HG03103 (cell line): Measurements from ENCODE around the gene CADPS.
"Not testable (repeated sequence)": the region's sequence is repeated elsewhere in the genome, so short reads cannot be mapped to it uniquely, and the experiment has no call there.

Experiments
- ATAC-seq: cut with Tn5 transposase; IDR thresholded peaks from one replicate; pipeline ENCODE4 v1.9.1; 2021; ENCODE audit warnings: low read depth; ENCODE audit not compliant: unreplicated experiment

The CADPS gene

DNA sequence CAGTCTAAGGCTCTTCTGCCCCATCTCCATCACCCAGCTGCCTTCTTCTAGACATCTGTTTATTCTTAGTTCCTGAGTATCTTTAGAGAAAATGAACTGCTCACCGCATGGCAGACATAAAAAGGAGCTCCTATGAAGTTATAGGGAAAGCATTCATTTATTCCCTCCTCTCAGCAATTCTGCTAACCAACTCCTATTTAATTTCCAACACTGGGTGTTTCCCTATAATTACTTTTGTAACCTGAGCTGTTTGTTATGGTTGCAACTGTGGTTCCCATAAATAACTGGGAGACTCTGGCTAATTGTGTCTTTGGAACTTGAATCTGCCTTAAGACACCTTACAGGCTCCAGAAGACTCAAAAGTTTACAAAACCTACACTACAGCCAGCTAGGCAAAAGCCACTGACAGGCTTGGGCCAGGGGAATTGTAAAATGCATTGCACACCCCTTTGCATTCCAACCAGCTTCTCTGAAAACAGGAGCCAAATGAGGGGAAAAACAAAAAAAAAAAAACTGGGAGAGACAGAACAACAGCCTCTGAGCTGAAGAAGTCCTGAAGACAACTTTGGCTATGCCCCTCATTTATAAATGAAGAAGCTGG lies 270.4 kb downstream of the CADPS start:
- ATAC-seq, result no peak

DNA sequence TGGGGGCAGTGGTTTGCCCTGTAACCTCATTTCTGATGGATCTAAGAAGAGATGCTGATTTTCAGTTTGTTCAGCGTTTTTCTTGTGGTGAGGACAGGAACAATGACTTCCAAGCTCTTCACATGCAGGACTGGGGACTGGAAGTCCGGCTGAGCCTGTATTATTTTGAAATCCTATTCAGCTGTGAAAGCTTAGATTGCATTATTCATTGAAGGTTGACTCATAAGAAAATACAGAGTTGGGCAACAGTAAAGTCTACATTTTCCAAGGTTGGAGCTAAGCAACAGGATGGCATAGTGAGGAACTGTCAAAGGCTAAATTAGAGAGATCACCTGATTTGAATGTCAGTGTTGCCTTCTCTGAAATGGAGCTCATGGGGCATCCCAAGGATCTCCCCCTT lies 270.9 kb downstream of the CADPS start:
- ATAC-seq, result no peak

DNA sequence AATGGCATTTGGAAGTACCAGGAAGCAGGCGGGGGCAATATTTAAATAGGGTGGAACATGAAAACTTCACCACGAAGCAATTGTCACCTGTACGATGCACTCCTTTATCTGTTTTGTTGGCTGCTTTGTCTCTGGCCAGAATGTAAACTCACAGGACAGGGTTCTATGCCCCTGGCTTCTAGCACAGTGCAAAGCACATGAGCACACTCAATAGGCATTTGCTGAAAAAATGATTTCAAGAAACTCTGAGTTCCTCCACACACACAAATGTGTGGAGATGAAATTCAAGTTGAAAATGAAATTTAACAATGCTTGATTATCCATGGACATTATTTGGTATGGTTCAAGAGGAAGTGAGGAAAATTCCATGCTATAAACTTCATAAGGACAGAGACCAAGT lies 272.2 kb downstream of the CADPS start:
- ATAC-seq, result no peak

DNA sequence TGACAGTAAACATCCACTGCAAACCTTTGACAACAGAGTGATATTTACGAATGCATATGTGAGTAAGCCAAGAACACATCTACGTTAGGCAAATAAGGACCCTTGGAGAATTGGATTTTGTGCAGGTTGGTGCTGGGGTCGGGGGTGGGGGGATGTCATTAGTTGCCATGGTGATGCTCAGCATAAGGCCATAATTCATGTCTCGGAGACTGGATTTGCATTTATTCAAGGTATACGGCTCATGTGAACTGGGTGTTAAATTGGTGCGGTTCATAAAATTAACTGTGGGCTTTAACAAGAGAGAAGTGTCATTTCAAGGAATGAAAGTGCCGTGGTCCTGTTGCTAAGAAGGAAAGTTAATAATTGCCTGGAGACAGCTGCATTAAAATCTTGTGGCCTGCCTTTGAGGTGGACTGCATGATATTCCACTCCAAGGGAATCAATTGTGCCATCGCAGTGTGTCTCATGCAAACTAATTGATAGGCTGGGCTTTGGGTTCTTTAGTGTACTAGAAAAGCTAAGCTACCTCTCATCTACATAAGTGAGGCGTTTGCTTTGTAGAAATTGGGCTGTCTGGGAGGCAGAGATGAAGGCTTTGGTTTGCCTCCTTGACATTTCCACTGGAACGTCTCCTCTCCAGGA lies 273.0 kb downstream of the CADPS start:
- ATAC-seq, result no peak

DNA sequence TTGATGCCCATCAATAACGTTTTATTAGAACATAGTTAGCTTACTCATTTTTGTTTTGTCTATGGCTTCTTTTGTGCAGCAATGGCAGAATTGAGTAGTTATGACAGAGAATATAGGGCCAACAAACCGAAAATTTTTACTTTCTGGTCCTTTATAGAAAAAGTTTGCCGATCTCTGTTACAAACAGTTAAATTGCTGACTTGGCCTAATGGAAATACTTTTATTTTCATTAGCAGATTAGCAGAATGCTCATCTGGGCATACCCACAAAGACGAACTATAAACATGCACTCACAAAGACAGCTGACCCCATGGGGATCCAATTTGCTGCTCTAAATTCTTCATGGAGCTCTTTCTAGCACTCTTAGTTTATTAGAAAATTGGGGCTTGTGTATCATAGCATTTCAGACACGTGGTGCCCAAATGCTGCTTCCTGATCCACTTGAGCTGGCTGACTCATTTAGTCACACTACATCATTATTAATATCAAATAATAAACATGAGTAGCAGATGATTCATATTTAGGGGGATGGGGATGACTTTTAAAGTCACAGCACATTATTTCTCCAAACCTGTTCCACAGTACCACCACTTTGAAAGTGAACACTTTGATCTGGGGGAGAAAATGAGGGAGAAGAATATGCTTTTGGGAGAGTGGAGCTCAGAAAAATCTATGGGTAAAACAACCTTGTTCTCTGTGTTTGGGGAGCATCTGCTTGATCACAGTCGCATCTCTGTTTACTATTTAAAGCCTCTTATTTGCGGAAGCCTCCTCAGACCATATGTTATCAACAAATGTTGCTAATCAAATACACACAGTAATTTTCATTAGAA lies 273.8 kb downstream of the CADPS start:
- no peak for ATAC-seq

DNA sequence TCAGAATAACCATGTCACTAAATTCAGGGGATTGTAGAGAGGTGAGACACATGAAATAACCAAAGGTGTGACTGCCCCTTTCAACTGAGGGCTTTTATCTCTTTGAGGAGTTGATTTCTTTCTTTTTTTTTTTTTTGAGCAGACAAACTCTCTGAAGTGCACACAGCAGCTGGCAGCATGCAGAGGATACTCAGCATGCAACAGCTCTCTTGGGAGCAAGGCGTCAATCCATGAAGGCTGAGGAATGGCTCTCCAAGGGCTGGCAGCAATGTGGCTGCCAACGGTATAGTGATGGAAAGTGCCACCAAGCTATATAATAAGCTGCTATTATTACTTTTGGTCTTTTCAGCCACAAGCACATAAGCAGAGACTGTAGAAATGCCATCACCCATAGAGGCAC lies 275.2 kb downstream of the CADPS start:
- ATAC-seq, result no peak

DNA sequence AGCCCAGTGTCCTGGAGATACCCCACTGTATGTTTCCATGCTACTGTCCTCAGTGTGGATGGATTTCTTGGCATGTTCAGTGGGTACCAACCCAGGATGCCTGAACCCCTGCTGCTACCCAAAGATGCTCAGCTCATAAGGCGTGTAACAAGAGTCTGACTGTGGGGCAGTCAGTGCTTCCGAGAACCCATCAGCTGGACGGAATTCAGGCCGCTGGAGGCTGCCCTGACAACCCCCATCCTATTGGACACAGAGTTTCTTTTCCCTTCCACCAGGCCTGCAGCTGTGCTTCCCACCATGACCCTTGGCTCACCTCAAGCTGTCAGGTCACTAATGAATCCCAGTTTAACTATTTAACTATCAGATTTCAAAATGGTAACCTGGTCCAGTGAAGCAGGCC lies 277.7 kb downstream of the CADPS start:
- no peak for ATAC-seq

DNA sequence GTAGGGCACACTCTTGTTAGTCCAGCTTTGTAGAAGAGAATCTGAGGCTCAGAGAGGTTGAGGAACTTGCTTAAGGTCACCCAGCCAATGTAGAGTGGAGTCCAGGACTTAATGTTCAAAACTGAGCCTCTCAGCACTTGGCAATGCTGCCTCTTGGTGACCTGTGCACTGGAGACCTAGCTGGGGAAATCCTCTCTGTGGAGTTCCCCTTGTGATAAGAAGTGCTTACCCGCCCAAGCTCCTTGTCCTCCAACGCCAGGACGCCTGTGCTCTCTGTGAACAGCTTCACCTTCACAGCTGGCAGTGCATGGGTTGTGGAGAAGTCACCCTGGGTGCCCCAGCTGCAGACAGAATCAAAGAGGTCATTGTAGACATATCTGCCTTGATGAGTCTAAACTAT lies 282.8 kb downstream of the CADPS start:
- ATAC-seq, result no peak

DNA sequence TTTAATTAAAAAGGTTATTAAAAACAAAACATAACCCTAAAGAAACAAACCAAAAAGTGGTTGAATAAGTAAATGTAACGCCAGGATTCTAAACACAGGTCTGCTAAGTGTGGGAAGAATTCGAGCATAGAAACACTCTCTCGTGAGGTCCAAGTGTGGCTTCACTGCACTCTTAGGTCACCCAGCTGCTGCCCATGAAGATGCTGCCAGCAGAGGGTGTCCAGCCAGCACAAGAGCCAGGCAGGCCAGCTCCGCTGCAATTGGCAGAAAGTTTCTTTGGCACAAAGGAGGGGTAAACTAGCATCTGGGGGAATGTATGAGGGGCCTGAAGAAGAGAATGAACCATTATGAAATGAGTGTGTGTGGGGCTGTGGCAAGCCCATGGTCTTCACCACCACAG lies 286.1 kb downstream of the CADPS start:
- no peak for ATAC-seq

DNA sequence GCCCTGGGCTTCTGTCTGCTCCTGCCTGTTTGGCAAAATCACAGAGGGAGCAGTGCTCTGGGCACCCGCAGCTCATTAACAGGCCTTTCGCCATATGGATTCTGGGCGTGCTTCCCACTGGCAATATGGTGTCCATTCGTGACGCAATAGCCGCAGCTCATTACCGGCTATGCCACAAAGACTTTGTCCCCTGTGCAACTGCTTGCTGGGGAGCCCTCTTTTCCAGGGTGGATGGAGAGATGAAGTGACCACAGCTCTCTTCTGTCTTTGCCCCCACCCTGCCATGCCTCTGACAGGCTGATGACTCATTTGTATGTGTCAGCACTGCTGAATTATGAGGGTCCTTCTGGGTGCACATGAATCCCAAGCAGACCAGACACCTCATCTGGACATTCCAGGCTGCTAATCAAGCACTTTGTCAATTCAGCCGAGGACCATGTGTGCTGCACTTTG lies 287.6 kb downstream of the CADPS start:
- ATAC-seq, result no peak

DNA sequence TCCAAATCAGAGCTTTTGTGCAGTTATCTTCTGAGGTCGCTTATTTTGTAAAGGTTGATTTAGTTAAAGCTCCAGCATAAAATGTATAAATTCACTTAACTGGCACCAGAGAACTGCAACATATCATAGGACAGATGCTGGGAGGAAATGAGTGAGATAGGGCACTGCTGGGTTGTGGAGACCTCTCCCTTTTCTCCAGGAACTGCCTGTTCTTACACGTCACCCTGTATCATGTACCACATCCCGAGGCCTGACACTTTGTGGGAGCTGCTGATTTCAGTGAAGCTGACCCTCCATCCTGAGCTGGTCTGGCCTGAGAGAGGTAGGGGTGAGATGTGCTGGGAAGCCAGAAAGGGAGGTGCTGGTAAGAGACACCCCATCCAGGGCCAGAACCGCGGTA lies 288.0 kb downstream of the CADPS start:
- ATAC-seq, result no peak

DNA sequence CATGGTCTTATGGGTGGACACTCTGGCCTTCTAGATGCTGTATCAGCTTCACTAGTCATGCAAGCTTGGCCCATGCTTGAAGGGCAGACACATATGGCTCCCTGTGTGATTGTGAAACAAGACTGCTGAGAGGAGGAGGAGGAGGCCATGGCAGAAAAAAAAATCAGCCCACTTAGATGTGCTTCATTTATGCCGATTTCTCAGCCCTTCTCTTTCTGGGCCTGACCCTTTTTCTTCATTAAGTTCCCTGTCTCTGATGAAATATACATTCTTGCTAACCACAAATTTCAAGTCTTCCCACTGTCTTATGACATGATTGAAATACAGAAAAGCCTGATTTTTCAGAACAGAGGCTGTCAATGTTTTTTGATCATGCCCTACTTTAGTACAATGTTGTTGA lies 288.9 kb downstream of the CADPS start:
- no peak for ATAC-seq

DNA sequence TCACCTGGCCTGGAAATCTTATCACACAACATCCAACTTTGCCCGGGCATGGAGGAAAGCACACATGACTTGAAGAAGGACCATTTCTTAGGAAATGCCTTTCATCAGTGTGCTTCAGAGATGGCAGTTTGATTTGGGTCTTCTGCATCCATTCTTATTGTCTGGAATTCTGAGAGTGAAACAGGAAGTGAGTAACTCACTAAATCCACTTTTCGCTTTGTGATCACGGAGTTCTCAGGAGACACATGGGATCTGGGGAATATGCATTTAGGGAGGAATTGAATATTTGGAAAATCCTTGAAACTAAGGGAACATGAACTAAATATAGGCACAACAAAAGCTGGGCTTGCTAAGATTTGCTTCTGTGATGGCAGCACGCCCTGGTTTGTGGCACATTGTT lies 289.4 kb downstream of the CADPS start:
- no peak for ATAC-seq

DNA sequence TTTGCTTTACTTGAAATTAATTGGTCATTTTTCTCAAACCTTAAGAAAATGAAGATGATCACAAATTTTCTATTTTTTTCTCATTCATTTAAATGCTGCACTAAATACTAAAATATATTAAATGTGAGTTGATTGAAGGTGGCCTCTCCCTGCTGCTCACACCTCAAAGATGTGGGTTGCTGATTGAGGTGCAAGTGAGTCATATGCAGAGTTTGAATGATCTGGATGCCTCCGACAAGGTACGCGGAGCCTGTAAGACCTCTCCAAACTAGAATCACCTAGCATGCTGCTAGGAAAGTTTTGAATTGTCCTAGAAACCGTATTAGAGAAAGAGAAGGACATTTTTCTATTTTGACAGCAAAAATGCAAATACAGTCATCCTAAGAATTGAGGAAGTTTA lies 290.6 kb downstream of the CADPS start:
- ATAC-seq, result no peak

DNA sequence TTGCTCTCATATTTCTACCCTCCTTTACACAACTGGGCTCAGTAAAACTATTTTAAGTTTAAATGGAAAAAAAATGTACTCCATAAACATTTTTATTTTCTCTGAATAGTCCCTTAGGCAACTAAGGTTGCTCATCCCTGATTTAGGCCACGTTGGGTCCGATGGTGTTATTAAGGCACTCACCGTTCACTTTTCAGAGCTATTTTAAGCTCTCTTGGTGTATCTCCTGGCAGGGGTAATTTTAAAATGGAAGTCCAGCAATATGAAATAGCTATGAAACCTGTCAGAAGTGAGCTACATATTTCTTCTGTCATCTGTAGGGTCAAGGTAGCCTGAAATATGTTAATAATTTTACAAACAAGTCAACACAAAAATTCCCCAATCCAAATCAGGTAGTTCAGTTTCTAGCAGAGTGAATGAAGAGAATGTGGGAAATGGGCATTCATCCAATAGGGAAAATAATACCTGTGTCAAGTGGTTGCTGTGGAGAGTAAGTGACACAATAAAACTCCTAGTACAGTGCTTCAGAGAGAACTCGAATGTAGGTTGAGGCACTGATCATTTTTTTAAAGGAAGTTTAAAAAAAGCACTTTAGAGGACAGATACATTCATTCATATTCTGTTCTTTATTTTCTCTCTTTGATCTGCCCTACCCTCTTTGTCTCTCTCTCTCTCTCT lies 292.6 kb downstream of the CADPS start:
- ATAC-seq, result no peak

DNA sequence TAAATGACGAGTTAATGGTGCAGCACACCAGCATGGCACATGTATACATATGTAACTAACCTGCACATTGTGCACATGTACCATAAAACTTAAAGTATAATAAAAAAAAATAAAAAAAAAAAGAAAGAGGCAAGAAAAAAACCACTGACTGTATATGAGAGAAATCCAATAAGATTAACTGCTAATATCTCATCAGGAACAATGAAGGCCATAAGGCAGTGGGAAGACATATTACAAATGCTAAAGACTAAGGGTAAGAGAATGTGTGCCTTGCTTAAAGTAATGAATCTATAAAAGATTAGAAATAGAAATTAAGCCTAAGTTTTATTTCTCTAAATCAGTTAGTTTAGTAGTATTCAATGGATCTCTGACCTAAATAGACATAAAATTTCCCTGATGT lies 294.7 kb downstream of the CADPS start:
- ATAC-seq, result not testable (repeated sequence)

DNA sequence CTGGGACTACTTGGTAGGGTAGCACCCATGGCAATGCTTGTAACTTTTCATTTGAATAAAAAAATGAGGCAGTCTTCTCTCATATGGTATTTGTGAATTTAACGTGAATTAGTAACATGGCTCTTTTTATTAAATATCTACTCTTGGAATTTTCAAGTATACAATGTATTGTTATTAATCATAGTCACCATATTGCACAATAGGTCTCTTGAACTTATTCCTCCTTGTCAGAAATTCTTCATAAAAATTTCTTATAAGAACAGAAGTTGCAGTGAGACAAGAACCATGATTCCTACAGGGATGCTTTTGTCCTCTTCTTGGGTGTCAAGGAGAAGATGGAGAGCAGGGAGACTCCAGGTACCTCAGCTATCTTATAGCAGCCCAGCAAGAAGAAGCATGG lies 298.1 kb downstream of the CADPS start:
- ATAC-seq, result no peak

DNA sequence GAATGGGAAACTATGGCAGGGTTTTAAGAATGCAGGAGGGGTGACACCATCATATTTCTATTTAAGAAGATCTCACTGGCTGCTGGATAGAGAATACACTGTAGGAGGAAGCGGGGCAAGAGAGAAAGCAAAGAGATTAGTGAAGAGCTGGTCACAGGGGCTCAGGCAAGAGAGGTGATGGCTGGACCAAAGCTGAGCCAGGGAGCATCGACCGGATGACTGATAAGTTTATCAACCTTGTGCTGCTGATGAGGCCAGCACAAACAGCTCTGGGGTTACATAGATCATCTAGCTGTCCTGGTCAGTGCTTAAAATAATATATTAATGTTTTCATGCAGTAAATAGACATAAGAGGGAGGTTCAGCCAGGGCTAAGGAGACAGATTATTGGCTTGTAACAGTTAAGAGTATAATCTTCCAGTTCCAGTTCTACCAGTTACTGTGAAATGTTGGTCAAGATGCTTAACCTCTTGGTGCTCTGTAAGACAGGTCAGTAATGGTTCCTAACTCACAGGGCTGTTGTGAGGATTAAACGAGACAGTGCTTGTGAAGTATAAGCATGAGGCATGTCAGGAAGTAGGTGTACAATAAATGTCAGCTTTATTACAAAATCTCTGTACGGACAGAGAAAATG lies 300.8 kb downstream of the CADPS start:
- no peak for ATAC-seq

DNA sequence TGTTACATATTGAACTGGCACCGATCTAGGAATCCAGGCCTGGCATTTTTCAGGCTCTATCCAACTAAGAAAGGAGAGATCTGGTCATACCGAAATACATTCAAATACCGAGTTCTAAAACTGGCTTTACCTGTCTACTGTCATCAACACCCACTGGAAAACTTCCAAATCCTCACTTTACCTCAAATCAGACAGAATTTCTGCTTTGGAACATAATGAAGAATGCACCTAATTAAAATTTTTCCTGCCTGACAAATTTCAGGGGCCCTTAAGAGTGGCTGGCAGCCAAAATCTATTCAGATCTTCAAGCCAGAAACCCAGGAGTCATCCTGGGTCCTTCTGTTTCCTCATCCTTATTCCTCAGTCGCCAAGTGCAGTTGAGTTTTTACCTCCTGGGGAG lies 303.3 kb downstream of the CADPS start:
- no peak for ATAC-seq

DNA sequence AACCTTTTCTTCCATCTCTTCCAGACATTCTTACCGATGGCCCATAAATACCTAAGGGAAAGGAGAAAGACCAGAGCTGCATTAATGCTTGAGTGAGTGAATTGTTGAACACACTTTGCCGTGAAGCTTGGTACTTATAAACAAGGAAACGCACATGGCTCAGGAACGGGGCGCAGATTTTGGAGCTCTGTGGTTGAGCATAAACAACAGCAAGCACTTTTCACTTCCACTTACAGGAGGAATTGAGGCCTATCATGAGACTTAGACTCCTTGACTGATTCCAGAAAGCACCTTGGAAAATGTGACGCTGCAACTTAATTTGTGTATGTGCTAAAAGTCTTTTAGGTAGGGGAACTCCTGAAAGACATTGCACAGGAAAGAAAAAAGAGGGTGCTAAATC lies 304.3 kb downstream of the CADPS start:
- no peak for ATAC-seq

DNA sequence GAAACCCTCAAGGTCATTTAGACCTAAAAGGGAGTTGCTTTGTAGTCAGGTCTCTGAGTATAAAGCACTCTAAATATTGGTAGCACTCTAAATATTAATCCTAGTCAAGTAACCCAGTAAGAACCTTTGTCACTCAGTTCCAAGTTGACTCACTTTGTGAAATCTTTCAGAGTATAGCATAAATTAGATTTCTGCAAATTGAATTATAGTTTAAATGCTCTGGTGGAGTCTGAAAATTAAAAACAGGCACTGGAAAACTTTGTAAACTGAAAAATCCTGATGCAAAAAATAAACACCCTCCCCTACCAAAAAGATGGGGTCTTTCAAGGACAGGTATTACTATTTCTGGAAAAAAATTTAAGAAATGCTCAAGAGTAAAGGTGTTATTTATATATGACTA lies 305.6 kb downstream of the CADPS start:
- ATAC-seq, result no peak
